ENCODE results near the gene ECHDC3.

DNA sequence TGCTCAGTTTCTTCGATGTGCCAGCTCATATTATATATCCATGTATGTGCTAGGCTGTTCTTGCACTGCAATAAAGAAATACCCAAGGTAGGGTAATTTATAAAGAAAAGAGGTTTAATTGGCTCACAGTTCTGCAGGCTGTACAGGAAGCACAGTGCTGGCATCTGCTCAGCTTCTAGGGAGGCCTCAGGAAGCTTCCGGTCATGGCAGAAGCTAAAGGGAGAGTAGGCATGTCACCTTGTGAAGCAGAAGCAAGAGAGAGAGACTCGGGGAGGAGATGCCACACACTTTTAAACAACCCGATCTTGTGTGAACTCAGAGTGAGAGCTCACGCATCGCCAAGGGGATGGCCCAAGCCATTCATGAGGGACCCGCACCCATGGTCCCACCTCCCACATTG, 13.8 kb upstream of the ECHDC3 start:
- no peak for TF ChIP-seq CTCF (IDR thresholded peaks at IDR 0.05)
- TF ChIP-seq POLR2A (IDR thresholded peaks at IDR 0.05): no peak
